ENCODE results near the gene CLOCK. TPM values are rescaled to one million over a fixed set of nuclear protein-coding genes. Genes with fewer than 3 reads are reported as not detected.

The CLOCK gene
- total and polyA plus RNA-seq, 12 donors = 6.1 to 40.7 (median 31.1) TPM

DNA sequence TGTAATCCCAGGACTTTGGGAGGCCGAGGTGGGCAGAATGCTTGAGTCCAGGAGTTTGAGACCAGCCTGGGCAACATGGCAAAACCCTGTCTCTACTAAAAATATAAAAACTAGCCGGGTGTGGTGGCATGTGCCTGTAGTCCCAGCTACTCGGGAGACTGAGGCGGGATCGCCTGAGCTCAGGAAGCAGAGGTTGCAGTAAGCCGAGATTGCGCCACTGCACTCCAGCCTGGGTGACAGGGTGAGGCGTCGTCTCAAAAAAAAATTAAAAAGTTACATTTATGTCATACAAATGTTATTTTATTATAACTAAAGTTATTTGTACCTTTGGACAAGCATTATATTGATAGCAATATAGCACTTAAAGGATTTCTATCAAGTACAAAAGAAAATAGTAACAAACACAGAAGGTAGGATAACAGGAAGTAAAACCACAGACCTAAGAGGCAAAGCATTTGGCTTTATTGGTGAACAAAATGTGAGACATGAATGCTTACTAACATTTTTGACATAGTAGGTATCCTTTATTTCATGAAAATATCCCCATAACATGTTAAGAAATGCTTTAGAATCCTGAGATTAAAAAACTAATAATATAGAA lies 99.5 kb downstream of the CLOCK start:
- H3K4me1 ChIP-seq = peaks cover 0 to 11% (median 0%) of the 10 kb centered on the region in 9 donors
- ATAC-seq (no peak), DNase-seq (no peak)
- TF ChIP-seq, protein P1, sequence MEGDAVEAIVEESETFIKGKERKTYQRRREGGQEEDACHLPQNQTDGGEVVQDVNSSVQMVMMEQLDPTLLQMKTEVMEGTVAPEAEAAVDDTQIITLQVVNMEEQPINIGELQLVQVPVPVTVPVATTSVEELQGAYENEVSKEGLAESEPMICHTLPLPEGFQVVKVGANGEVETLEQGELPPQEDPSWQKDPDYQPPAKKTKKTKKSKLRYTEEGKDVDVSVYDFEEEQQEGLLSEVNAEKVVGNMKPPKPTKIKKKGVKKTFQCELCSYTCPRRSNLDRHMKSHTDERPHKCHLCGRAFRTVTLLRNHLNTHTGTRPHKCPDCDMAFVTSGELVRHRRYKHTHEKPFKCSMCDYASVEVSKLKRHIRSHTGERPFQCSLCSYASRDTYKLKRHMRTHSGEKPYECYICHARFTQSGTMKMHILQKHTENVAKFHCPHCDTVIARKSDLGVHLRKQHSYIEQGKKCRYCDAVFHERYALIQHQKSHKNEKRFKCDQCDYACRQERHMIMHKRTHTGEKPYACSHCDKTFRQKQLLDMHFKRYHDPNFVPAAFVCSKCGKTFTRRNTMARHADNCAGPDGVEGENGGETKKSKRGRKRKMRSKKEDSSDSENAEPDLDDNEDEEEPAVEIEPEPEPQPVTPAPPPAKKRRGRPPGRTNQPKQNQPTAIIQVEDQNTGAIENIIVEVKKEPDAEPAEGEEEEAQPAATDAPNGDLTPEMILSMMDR (IDR thresholded peaks at IDR 0.05) = no peak
- intact Hi-C loops (cut with DNase I) = loop anchor here in 1 of 10 donors (10.0 kb wide), 1 partner anchor 98 kb away; the partner anchor contains the start of gene CLOCK
- H3K36me3 ChIP-seq = peaks cover 0 to 89% (median 29%) of the 10 kb centered on the region in 9 donors
- no peak overlapping the region for H3K27ac ChIP-seq
- no peaks in the 10 kb centered on the region for H3K9me3 ChIP-seq
- H3K4me3 ChIP-seq = no peak overlapping the region
- 94 to 95% methylated on average over 9 of the region's 9 CpGs for WGBS, 2 donors
- no peaks in the 10 kb centered on the region for H3K27me3 ChIP-seq

DNA sequence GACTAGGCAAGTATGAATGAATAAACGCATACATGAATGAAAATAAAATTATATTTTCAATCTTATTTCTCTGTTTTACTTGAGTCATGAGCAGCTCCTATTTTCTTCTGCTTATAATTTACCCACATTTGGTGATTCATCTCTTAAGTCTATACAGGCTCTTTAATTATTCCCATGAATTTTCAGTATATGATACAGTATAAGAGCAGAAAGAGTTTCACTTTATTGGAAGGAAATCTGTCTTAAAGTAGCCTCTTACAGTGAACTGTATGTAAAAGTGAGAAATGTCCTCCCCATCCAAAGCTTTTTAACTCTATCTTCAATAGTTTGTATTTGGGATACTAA lies 100.2 kb downstream of the CLOCK start:
- Histone ChIP-seq H3K4me3 (no peak overlapping the region), H3K9me3 (no peaks in the 10 kb centered on the region), H3K27me3 (no peaks in the 10 kb centered on the region), H3K27ac (no peak overlapping the region), H3K4me1 (peaks cover 0 to 11% (median 0%) of the 10 kb centered on the region in 9 donors), H3K36me3 (peaks cover 0 to 89% (median 30%) of the 10 kb centered on the region in 9 donors)
- intact Hi-C loops (cut with DNase I) = loop anchor here in 1 of 10 donors (10.0 kb wide), 1 partner anchor 98 kb away; the partner anchor contains the start of gene CLOCK
- DNase-seq (no peak), ATAC-seq (no peak)
- TF ChIP-seq, protein P1 (IDR thresholded peaks at IDR 0.05) = no peak
- WGBS, 2 donors = 96 to 100% methylated on average over 1 of the region's 1 CpG

DNA sequence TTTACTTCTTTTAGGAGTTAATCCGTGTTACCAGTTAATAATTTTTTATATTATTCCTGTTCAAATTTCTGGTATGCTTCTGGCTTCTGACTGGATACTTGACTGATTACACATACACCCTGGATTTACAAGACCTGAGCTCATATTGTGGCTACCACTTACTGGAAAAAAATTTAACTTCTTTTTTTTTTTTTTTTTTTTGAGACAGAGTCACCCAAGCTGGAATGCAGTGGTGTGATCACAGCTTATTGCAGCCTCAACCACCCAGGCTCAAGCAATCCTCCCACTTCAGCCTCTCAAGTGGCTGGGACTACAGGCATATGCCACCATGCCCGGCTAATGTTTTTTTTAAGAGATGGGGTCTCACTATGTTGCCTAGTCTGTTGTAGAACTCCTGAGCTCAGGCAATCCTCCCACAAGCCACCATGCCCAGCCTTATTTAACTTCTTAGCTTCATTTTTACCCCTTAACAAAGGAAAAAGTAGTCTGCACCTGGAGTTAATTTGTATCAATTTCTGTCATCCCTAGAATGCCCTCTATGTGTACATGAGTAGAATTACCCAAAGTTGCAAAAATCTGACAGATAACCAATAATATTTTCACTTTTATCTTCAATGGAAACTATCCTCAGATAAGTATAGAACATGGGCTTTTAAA lies 100.7 kb downstream of the CLOCK start:
- ATAC-seq (no peak), DNase-seq (no peak)
- TF ChIP-seq, protein P1 (IDR thresholded peaks at IDR 0.05) = no peak
- Histone ChIP-seq H3K27me3 (no peaks in the 10 kb centered on the region), H3K36me3 (peaks cover 0 to 89% (median 30%) of the 10 kb centered on the region in 9 donors), H3K4me1 (peaks cover 0 to 11% (median 0%) of the 10 kb centered on the region in 9 donors), H3K27ac (no peak overlapping the region), H3K9me3 (no peaks in the 10 kb centered on the region), H3K4me3 (no peak overlapping the region)
- WGBS, 2 donors = 98% methylated on average over 2 of the region's 2 CpGs
- intact Hi-C loops (cut with DNase I) = loop anchor here in 1 of 10 donors (10.0 kb wide), 1 partner anchor 99 kb away; the partner anchor contains the start of gene CLOCK

DNA sequence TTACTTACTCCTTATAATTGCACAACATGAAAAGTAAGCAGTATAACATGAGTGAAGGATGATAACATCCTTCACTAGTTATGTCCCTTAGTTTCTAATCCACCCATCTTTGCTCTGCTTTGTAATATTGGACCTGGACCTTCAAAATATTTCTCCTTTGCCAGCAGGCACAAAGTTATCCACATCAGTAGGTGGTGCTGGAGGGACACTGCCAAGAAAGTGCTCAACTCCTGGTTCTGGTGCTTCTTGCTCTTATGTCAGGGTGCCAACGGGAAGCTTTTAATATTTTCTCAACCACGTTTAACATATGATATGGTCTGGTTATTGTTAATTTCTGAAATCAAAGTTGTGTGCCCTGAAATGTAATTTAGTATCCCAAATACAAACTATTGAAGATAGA lies 101.9 kb downstream of the CLOCK start:
- 33 to 39% methylated on average over 2 of the region's 2 CpGs for WGBS, 2 donors
- intact Hi-C loops (cut with DNase I) = loop anchor here in 1 of 10 donors (10.0 kb wide), 1 partner anchor 100 kb away; the partner anchor contains the start of gene CLOCK

More for the DNA sequence above, 101.9 kb downstream of the CLOCK start:
- H3K27me3 ChIP-seq = no peaks in the 10 kb centered on the region
- H3K4me1 ChIP-seq = peaks cover 0 to 11% (median 0%) of the 10 kb centered on the region in 9 donors
- DNase-seq (no peak), ATAC-seq (no peak)
- H3K27ac ChIP-seq = no peak overlapping the region
- H3K36me3 ChIP-seq = peaks cover 0 to 84% (median 30%) of the 10 kb centered on the region in 9 donors
- H3K9me3 ChIP-seq = no peaks in the 10 kb centered on the region
- TF ChIP-seq, protein P1 (IDR thresholded peaks at IDR 0.05) = peak in 7 of 9 donors; percentile 9 to 40 (median 28)
- no peak overlapping the region for H3K4me3 ChIP-seq
